ENCODE measurements around the gene PNLIPRP2.

Gene PNLIPRP2

GRCh38 chr10:116620423-116621400 lies at the start of gene PNLIPRP2:
TSS of gene PNLIPRP2 (plus strand) at chr10:116620953.
- DNase-seq: no peak

- DNase-seq: no peak
Observed at GRCh38 chr10:116574797-116575196, 46.0 kb upstream of the PNLIPRP2 start.

- no peak for DNase-seq
Observed at GRCh38 chr10:116587878-116588591, 32.7 kb upstream of the PNLIPRP2 start.

GRCh38 chr10:116588995-116589394 lies 31.8 kb upstream of the PNLIPRP2 start:
- DNase-seq: no peak

- DNase-seq: no peak
Observed at GRCh38 chr10:116589926-116590325, 30.8 kb upstream of the PNLIPRP2 start.

GRCh38 chr10:116590590-116591444 lies 29.9 kb upstream of the PNLIPRP2 start, which contains the start of gene PNLIPRP1:
TSS of gene PNLIPRP1 (plus strand) at chr10:116590959. CDS start at chr10:116591130, 171 bp downstream.
- DNase-seq: no peak

GRCh38 chr10:116593139-116593740 lies 27.5 kb upstream of the PNLIPRP2 start:
- no peak for DNase-seq

GRCh38 chr10:116594525-116595035 lies 26.2 kb upstream of the PNLIPRP2 start:
- DNase-seq: no peak

GRCh38 chr10:116596062-116596461 lies 24.7 kb upstream of the PNLIPRP2 start:
- DNase-seq: no peak

- no peak for DNase-seq
Observed at GRCh38 chr10:116597543-116597942, 23.2 kb upstream of the PNLIPRP2 start.

- DNase-seq: no peak
Observed at GRCh38 chr10:116598329-116598728, 22.4 kb upstream of the PNLIPRP2 start.

GRCh38 chr10:116599991-116600390 lies 20.8 kb upstream of the PNLIPRP2 start:
- DNase-seq: no peak

GRCh38 chr10:116602648-116603400 lies 17.9 kb upstream of the PNLIPRP2 start:
- DNase-seq: no peak

GRCh38 chr10:116606061-116606483 lies 14.7 kb upstream of the PNLIPRP2 start:
- no peak for DNase-seq

GRCh38 chr10:116607336-116607735 lies 13.4 kb upstream of the PNLIPRP2 start:
- no peak for DNase-seq

- no peak for DNase-seq
Observed at GRCh38 chr10:116608686-116609594, 11.8 kb upstream of the PNLIPRP2 start.

GRCh38 chr10:116610443-116611152 lies 10.2 kb upstream of the PNLIPRP2 start:
- DNase-seq: no peak

- DNase-seq: no peak
Observed at GRCh38 chr10:116611153-116611545, 9.6 kb upstream of the PNLIPRP2 start.

- no peak for DNase-seq
Observed at GRCh38 chr10:116612107-116612769, 8.5 kb upstream of the PNLIPRP2 start.

Data from DMS153 (cell line).